Measurements from ENCODE around the gene PHF12. TPM values are rescaled to one million over a fixed set of nuclear protein-coding genes. Genes with fewer than 3 reads are reported as not detected.
A peak's percentile ranks its signal among the peaks of the same experiment; 100 is the strongest.

The PHF12 gene
- total and polyA plus RNA-seq, 2 of the 13 experiments (the other 11 are each of a cell fraction or from before 2014, with no cell fraction given): 9.8 to 17.1 TPM

DNA sequence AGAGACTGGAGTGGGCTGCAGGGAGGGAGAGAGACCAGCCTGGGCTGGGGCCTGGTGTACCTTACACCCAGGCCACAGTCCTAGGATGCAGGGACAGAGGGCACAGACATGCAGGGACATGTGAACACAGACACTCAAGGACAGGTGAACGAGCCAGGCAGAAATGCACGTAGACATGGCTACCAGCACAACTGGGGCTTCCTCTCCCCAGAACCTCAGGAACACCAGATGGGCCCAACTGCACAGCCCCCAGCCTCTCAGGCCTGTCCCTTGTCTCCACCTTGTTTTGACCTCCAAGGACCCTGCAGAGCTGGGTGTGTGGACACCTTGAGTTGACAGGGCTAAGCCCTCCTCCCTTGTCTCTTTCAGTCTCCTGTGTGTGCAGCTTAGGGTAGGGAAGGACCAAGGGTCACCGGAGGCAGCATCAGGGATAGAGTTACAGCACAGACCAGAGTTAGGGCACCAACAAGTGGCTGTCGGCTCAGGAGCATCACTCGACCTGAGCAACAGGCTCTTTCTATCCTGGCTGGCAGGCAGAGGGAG lies 45.3 kb upstream of the PHF12 start (continued):
- TF ChIP-seq, protein P1, sequence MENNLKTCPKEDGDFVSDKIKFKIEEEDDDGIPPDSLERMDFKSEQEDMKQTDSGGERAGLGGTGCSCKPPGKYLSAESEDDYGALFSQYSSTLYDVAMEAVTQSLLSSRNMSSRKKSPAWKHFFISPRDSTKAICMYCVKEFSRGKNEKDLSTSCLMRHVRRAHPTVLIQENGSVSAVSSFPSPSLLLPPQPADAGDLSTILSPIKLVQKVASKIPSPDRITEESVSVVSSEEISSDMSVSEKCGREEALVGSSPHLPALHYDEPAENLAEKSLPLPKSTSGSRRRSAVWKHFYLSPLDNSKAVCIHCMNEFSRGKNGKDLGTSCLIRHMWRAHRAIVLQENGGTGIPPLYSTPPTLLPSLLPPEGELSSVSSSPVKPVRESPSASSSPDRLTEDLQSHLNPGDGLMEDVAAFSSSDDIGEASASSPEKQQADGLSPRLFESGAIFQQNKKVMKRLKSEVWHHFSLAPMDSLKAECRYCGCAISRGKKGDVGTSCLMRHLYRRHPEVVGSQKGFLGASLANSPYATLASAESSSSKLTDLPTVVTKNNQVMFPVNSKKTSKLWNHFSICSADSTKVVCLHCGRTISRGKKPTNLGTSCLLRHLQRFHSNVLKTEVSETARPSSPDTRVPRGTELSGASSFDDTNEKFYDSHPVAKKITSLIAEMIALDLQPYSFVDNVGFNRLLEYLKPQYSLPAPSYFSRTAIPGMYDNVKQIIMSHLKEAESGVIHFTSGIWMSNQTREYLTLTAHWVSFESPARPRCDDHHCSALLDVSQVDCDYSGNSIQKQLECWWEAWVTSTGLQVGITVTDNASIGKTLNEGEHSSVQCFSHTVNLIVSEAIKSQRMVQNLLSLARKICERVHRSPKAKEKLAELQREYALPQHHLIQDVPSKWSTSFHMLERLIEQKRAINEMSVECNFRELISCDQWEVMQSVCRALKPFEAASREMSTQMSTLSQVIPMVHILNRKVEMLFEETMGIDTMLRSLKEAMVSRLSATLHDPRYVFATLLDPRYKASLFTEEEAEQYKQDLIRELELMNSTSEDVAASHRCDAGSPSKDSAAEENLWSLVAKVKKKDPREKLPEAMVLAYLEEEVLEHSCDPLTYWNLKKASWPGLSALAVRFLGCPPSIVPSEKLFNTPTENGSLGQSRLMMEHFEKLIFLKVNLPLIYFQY (CRISPR knock-in tag; IDR thresholded peaks at IDR 0.05; ENCODE audit: borderline replicate concordance): 0 out of 2 replicates have a peak, but pooled peaks have one; percentile 33
- 0 out of 2 replicates have a peak, but pooled peaks have one; percentile 37 for TF ChIP-seq ZNF547 (CRISPR knock-in tag; IDR thresholded peaks at IDR 0.05)
- TF ChIP-seq, protein P2, sequence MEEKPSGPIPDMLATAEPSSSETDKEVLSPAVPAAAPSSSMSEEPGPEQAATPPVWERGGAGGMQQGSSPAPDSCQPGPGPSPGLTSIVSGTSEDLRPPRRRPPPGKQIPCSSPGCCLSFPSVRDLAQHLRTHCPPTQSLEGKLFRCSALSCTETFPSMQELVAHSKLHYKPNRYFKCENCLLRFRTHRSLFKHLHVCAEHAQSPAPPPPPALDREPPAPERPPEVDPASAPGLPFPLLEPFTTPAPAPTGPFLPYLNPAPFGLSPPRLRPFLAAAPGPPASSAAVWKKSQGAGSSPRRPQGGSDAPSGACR (CRISPR knock-in tag; IDR thresholded peaks at IDR 0.05): peak; percentile 54; the same call in 1 of the 2 replicates
- peak in 1 of 2 experiments; percentile 57; a peak in 1 of 4 replicates for TF ChIP-seq POLR2A (IDR thresholded peaks at IDR 0.05; ENCODE audit: insufficient read depth in 1 of 2, low read depth in 2 of 2, low read length in 2 of 2)
- TF ChIP-seq, protein P3, sequence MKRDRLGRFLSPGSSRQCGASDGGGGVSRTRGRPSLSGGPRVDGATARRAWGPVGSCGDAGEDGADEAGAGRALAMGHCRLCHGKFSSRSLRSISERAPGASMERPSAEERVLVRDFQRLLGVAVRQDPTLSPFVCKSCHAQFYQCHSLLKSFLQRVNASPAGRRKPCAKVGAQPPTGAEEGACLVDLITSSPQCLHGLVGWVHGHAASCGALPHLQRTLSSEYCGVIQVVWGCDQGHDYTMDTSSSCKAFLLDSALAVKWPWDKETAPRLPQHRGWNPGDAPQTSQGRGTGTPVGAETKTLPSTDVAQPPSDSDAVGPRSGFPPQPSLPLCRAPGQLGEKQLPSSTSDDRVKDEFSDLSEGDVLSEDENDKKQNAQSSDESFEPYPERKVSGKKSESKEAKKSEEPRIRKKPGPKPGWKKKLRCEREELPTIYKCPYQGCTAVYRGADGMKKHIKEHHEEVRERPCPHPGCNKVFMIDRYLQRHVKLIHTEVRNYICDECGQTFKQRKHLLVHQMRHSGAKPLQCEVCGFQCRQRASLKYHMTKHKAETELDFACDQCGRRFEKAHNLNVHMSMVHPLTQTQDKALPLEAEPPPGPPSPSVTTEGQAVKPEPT (CRISPR knock-in tag; IDR thresholded peaks at IDR 0.05; ENCODE audit: low read depth): no peak; the same call in 1 of the 2 replicates
- TF ChIP-seq, protein P4, sequence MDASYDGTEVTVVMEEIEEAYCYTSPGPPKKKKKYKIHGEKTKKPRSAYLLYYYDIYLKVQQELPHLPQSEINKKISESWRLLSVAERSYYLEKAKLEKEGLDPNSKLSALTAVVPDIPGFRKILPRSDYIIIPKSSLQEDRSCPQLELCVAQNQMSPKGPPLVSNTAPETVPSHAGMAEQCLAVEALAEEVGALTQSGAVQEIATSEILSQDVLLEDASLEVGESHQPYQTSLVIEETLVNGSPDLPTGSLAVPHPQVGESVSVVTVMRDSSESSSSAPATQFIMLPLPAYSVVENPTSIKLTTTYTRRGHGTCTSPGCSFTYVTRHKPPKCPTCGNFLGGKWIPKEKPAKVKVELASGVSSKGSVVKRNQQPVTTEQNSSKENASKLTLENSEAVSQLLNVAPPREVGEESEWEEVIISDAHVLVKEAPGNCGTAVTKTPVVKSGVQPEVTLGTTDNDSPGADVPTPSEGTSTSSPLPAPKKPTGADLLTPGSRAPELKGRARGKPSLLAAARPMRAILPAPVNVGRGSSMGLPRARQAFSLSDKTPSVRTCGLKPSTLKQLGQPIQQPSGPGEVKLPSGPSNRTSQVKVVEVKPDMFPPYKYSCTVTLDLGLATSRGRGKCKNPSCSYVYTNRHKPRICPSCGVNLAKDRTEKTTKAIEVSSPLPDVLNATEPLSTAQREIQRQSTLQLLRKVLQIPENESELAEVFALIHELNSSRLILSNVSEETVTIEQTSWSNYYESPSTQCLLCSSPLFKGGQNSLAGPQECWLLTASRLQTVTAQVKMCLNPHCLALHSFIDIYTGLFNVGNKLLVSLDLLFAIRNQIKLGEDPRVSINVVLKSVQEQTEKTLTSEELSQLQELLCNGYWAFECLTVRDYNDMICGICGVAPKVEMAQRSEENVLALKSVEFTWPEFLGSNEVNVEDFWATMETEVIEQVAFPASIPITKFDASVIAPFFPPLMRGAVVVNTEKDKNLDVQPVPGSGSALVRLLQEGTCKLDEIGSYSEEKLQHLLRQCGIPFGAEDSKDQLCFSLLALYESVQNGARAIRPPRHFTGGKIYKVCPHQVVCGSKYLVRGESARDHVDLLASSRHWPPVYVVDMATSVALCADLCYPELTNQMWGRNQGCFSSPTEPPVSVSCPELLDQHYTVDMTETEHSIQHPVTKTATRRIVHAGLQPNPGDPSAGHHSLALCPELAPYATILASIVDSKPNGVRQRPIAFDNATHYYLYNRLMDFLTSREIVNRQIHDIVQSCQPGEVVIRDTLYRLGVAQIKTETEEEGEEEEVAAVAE (CRISPR knock-in tag; IDR thresholded peaks at IDR 0.05; ENCODE audit: borderline replicate concordance): 0 out of 2 replicates have a peak, but pooled peaks have one; percentile 22
- peak; percentile 99 for TF ChIP-seq ZNF292 (CRISPR knock-in tag; IDR thresholded peaks at IDR 0.05; ENCODE audit: borderline replicate concordance, low read depth)
- TF ChIP-seq KDM3A (CRISPR knock-in tag; IDR thresholded peaks at IDR 0.05; ENCODE audit: low read depth): no peak
- peak; percentile 75; the same call in 1 of the 2 replicates for TF ChIP-seq ZNF230 (CRISPR knock-in tag; IDR thresholded peaks at IDR 0.05)
- no peak for TF ChIP-seq ZNF766 (CRISPR knock-in tag; IDR thresholded peaks at IDR 0.05; ENCODE audit: borderline replicate concordance)
- TF ChIP-seq ELF4 (CRISPR knock-in tag; IDR thresholded peaks at IDR 0.05; ENCODE audit: borderline replicate concordance): no peak
